Tibial artery (tissue), 4 donors: ENCODE measurements around the gene CLPX.
"Not testable (repeated sequence)": the region's sequence is repeated elsewhere in the genome, so short reads cannot be mapped to it uniquely, and the experiment has no call there.

Experiments used
- DNase-seq, 2 donors: peaks; one replicate each; pipeline ENCODE4 v3.0.0-alpha.2; 2019
- H3K27ac ChIP-seq, 2 donors: fragments of 200-600 bp; sonication (generic) in 1 of 2; 1 replicate in 1 of 2; 2 replicates in 1 of 2; pipeline ENCODE4 v1.5.1; 2018 to 2019; ENCODE audit warnings: mild to moderate bottlenecking in 1 of 2
- H3K27me3 ChIP-seq, 2 donors: fragments of 200-600 bp; sonication (generic) in 1 of 2; one replicate each; pipeline versions ENCODE4 v1.5.1 to v1.6.0; 2016 to 2019
- H3K36me3 ChIP-seq, 3 donors: fragments of 200-600 bp; sonication (generic) in 2 of 3; one replicate each; pipeline ENCODE4 v1.5.1; 2016 to 2019; ENCODE audit warnings: mild to moderate bottlenecking in 2 of 3
- H3K4me1 ChIP-seq, 4 donors: fragments of 200-600 bp; sonication (generic) in 2 of 4; 1 replicate in 3 of 4; 2 replicates in 1 of 4; pipeline ENCODE4 v1.5.1; 2016 to 2019
- H3K4me3 ChIP-seq, 2 donors: fragments of 200-600 bp; sonication (generic) in 1 of 2; 1 replicate in 1 of 2; 2 replicates in 1 of 2; pipeline ENCODE4 v1.5.1; 2018 to 2019; ENCODE audit warnings: mild to moderate bottlenecking in 2 of 2
- H3K9me3 ChIP-seq, 3 donors: fragments of 200-600 bp; sonication (generic) in 1 of 3; one replicate each; pipeline ENCODE4 v1.5.1; 2016 to 2019
- intact Hi-C: fragments of 100-400 bp; cut with DNase I; formaldehyde crosslinking; loops from one replicate; pipeline ENCODE4 v1.15.0; 2023; ENCODE audit warnings: low total_unique reads
- TF ChIP-seq, protein P1 (sequence below), 2 experiments: fragments of 200-600 bp in 1 of 2; fragments of 450-650 bp in 1 of 2; IDR thresholded peaks; one replicate each; pipeline ENCODE4 v1.5.1; 2017 to 2019; ENCODE audit warnings: antibody characterized with exemption in 2 of 2, mild to moderate bottlenecking in 1 of 2, moderate library complexity in 1 of 2

Gene CLPX

DNA sequence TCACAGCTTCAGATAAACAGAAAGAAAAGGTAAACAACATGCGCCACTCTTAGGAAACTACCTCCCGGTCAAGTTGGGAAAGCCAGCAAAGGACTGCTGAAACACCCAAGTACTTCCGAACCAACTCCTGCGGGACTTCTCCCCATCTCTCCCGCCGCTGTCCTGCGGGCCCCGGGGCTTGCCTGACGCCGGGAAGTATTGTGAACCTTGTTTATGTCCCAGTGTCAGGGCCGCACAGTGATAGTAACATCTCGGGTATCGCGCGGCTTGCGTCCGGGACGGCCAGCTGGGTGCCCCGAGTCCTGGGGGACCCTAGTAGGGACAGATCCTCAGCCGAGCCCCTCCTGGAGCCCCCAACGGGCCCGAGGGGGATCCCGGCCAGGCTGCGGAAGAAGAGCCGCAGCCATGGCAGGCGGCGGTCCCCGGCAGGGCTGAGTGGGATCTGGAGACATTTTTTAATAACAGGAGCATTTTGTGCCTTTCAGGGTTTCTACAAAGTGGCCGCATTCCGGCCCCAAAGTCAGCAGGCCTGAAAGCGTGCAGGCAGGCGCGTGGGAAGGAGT is 756 bp downstream of the CLPX start:
- intact Hi-C loops = loop anchor here (2.0 to 10.0 kb wide), 2 partner anchors 50 to 112 kb away; partner anchors contain the start of genes PDCD7 and RNU5A-1
- Histone ChIP-seq H3K4me1 (peaks cover 0 to 41% (median 16%) of the 10 kb centered on the region in 4 donors), H3K36me3 (peaks cover 0 to 7% (median 6%) of the 10 kb centered on the region in 3 donors), H3K4me3 (peak overlapping the region; percentile 77 to 93), H3K27ac (peak overlapping the region; percentile 94 to 97), H3K9me3 (no peaks in the 10 kb centered on the region), H3K27me3 (no peaks in the 10 kb centered on the region)
- TF ChIP-seq, protein P1, sequence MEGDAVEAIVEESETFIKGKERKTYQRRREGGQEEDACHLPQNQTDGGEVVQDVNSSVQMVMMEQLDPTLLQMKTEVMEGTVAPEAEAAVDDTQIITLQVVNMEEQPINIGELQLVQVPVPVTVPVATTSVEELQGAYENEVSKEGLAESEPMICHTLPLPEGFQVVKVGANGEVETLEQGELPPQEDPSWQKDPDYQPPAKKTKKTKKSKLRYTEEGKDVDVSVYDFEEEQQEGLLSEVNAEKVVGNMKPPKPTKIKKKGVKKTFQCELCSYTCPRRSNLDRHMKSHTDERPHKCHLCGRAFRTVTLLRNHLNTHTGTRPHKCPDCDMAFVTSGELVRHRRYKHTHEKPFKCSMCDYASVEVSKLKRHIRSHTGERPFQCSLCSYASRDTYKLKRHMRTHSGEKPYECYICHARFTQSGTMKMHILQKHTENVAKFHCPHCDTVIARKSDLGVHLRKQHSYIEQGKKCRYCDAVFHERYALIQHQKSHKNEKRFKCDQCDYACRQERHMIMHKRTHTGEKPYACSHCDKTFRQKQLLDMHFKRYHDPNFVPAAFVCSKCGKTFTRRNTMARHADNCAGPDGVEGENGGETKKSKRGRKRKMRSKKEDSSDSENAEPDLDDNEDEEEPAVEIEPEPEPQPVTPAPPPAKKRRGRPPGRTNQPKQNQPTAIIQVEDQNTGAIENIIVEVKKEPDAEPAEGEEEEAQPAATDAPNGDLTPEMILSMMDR (IDR thresholded peaks at IDR 0.05) = no peak
- peak; percentile 63 to 79 for DNase-seq

DNA sequence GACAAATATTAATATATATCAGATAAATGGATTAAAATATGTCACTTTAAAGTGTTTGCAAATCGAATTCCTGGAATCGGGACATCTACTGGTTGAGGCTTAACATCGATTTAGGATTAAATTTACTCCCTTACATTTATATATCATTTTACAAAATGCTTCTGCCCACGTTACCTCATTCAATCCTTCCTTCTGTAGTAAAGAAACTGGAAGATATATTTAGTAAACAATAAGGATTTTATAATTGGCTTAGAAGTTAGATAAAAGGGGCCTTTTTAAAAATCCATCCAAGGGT is 1.3 kb downstream of the CLPX start:
- no peaks in the 10 kb centered on the region for H3K9me3 ChIP-seq
- intact Hi-C loops = loop anchor here (2.0 to 10.0 kb wide), 2 partner anchors 49 to 113 kb away; partner anchors contain the start of genes PDCD7 and RNU5A-1
- peak overlapping the region; percentile 94 to 97 for H3K27ac ChIP-seq
- no peaks in the 10 kb centered on the region for H3K27me3 ChIP-seq
- H3K4me3 ChIP-seq = peak overlapping the region; percentile 77 to 93
- no peak for DNase-seq
- peaks cover 0 to 45% (median 16%) of the 10 kb centered on the region in 4 donors for H3K4me1 ChIP-seq
- TF ChIP-seq, protein P1 (IDR thresholded peaks at IDR 0.05) = no peak
- H3K36me3 ChIP-seq = peaks cover 3 to 13% (median 11%) of the 10 kb centered on the region in 3 donors

DNA sequence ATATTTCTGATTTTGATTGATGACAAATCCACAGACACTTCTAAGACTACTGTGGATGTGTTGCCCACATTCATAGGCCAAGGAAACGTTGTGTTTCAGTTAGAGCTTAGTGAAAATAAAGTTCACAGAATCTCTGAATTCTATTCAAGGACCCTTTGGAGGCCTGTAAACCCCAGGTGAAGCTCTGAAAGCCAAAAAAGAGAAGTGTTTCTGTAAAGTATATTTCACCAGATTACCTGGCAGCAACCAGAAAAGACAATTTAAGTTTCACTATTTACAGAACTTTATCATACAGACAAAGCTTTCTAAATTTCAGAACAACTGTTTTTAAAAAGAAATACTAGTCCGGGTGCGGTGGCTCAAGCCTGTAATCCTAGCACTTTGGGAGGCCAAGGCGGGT is 2.6 kb downstream of the CLPX start:
- intact Hi-C loops = loop anchor here (10.0 kb wide), 1 partner anchor 48 kb away; the partner anchor contains the start of gene PDCD7
- Histone ChIP-seq H3K27ac (no peak overlapping the region), H3K4me1 (peaks cover 0 to 45% (median 18%) of the 10 kb centered on the region in 4 donors), H3K4me3 (peak overlapping the region; percentile 77 to 93), H3K27me3 (no peaks in the 10 kb centered on the region), H3K36me3 (peaks cover 16 to 26% (median 24%) of the 10 kb centered on the region in 3 donors), H3K9me3 (no peaks in the 10 kb centered on the region)
- TF ChIP-seq, protein P1 (IDR thresholded peaks at IDR 0.05) = no peak
- DNase-seq = no peak

GRCh38 chr15:65181582-65182353 is 3.4 kb downstream of the CLPX start:
- DNase-seq, H3K27ac ChIP-seq, H3K9me3 ChIP-seq, H3K27me3 ChIP-seq, H3K4me3 ChIP-seq: not testable (repeated sequence)
- intact Hi-C loops = loop anchor here (10.0 kb wide), 1 partner anchor 47 kb away; the partner anchor contains the start of gene PDCD7
- Histone ChIP-seq H3K36me3 (peaks cover 24 to 33% (median 32%) of the 10 kb centered on the region in 3 donors), H3K4me1 (peaks cover 0 to 45% (median 18%) of the 10 kb centered on the region in 4 donors)

DNA sequence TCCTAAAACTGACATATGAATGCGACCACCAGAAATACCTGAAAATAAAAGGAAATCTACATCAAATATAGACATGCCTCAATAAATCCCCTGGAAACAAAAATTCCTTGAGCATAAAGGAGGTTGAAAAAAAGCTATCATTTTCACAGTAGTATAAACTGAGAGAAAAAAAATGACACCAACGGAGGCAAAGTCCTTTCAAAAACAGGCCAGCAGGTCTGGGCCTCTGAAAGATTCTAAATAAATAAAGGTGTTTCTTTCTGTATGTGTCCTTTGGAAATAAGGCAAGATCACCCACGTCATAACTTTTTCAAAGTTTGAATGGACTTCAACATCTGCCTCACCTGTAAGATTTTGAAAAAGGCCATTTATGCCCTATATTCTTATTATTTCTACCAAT is 5.0 kb downstream of the CLPX start:
- TF ChIP-seq, protein P1 (IDR thresholded peaks at IDR 0.05) = no peak
- H3K27ac ChIP-seq = no peak overlapping the region
- no peaks in the 10 kb centered on the region for H3K9me3 ChIP-seq
- H3K27me3 ChIP-seq = no peaks in the 10 kb centered on the region
- DNase-seq = no peak
- no peak overlapping the region for H3K4me3 ChIP-seq
- H3K4me1 ChIP-seq = peaks cover 0 to 45% (median 18%) of the 10 kb centered on the region in 4 donors
- intact Hi-C loops = loop anchor here (10.0 kb wide), 1 partner anchor 45 kb away; the partner anchor contains the start of gene PDCD7
- peaks cover 32 to 49% (median 35%) of the 10 kb centered on the region in 3 donors for H3K36me3 ChIP-seq

- H3K9me3 ChIP-seq = no peaks in the 10 kb centered on the region
- no peak overlapping the region for H3K4me3 ChIP-seq
- H3K36me3 ChIP-seq = peaks cover 39 to 72% (median 40%) of the 10 kb centered on the region in 3 donors
- no peaks in the 10 kb centered on the region for H3K27me3 ChIP-seq
- intact Hi-C loops = no loop called here
- no peak for DNase-seq
- H3K27ac ChIP-seq = no peak overlapping the region
- TF ChIP-seq, protein P1 (IDR thresholded peaks at IDR 0.05) = no peak
- peaks cover 0 to 35% (median 14%) of the 10 kb centered on the region in 4 donors for H3K4me1 ChIP-seq
These were observed 7.2 kb downstream of the CLPX start for GRCh38 chr15:65177901-65178300.
